ENCODE measurements around the gene WDFY4. TPM values are rescaled to one million over a fixed set of nuclear protein-coding genes. Genes with fewer than 3 reads are reported as not detected.

Gene WDFY4, protein sequence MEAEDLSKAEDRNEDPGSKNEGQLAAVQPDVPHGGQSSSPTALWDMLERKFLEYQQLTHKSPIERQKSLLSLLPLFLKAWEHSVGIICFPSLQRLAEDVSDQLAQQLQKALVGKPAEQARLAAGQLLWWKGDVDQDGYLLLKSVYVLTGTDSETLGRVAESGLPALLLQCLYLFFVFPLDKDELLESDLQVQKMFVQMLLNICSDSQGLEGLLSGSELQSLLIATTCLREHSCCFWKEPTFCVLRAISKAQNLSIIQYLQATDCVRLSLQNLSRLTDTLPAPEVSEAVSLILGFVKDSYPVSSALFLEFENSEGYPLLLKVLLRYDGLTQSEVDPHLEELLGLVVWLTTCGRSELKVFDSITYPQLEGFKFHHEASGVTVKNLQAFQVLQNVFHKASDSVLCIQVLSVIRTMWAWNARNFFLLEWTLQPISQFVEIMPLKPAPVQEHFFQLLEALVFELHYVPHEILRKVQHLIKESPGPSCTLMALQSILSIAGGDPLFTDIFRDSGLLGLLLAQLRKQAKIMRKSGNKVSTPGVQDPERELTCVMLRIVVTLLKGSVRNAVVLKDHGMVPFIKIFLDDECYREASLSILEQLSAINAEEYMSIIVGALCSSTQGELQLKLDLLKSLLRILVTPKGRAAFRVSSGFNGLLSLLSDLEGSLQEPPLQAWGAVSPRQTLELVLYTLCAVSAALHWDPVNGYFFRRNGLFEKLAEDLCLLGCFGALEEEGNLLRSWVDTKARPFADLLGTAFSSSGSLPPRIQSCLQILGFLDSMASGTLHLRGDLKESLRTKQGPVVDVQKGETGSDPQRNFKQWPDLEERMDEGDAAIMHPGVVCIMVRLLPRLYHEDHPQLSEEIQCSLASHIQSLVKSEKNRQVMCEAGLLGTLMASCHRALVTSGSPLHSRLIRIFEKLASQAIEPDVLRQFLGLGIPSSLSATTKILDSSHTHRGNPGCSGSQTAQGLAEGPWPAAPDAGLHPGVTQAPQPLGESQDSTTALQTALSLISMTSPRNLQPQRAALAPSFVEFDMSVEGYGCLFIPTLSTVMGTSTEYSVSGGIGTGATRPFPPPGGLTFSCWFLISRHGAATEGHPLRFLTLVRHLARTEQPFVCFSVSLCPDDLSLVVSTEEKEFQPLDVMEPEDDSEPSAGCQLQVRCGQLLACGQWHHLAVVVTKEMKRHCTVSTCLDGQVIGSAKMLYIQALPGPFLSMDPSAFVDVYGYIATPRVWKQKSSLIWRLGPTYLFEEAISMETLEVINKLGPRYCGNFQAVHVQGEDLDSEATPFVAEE (N-terminal part only)
- 3.2 and 3.3 TPM in 2 replicates for total RNA-seq

GRCh38 chr10:48684792-48685623 is at the start of gene WDFY4:
TSS of gene WDFY4 (plus strand) at chr10:48684873. CDS start at chr10:48709733, 24,860 bp downstream.

DNA sequence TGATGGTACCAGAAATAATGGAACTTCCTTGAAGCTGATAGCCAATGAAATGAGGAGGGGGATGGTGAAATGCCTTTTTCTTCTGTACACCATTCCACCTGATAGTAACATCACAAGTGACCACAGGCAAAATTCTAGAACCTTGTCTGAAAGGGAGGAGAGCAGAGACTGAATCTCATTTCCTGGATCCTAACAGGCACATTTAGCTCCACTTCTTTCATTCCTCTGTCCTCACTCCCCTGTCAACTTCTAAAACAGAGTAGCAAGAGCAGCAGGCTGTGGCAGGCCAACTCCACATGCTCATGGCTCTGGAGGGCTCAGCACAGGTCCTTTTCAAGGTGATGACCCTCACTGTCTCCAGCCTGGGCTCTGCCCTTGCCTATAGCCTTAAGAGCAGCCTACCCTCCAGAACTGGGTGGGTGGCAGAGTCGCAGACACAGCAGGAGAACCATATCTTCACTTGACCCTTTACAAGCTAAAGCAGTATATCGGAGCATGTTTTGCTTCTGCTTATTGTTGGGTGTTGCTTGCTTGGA is 255.2 kb downstream of the WDFY4 start, which contains the start of gene LRRC18:
Gene LRRC18 (minus strand): TSS at position 51 of the 536 bp plus-strand sequence. CDS start 25,685 bp downstream, outside the sequence.

Other genes with a start within 250 kb of the WDFY4 start
- gene ARHGAP22, start 79.8 kb upstream of the WDFY4 start, total RNA-seq, result 29.9 and 36.7 TPM in 2 replicates

All from epithelial cell of umbilical artery (primary cell).